Measurements from ENCODE around the gene ARID1B. TPM values are rescaled to one million over a fixed set of nuclear protein-coding genes. Genes with fewer than 3 reads are reported as not detected.

Gene ARID1B
- total and polyA plus RNA-seq, 2 of the 13 experiments (the other 11 are each of a cell fraction or from before 2014, with no cell fraction given) = 20.1 to 32.6 TPM

- ChIA-PET POLR2A (no interaction called here), CTCF (ENCODE audit: low intra/inter-chr PET ratio, low total read pairs) (no interaction called here)
- Histone ChIP-seq H3K4me1 (ENCODE audit: insufficient read depth, low read length) (peaks cover 16% of the 10 kb centered on the region), H3K9ac (ENCODE audit: insufficient read depth, low read depth, low read length) (no peak overlapping the region), H3K27me3 (ENCODE audit: control insufficient read depth in 1 of 2, insufficient read depth in 2 of 2, low read length in 2 of 2) (peaks cover 17 to 85% of the 10 kb centered on the region in 2 experiments; a peak in 4 of 5 replicates), H4K20me1 (ENCODE audit: insufficient read depth, low read length) (no peaks in the 10 kb centered on the region), H3K79me2 (ENCODE audit: insufficient read depth, low read length) (no peaks in the 10 kb centered on the region), H3K4me2 (ENCODE audit: low read depth, low read length) (no peak overlapping the region), H3K27ac (ENCODE audit: extremely low read length, insufficient read depth, low read length) (no peak overlapping the region), H3K36me3 (replicated peaks in 1 of 2; ENCODE audit: control insufficient read depth in 1 of 2, insufficient read depth in 2 of 2, low read length in 2 of 2) (no peaks in the 10 kb centered on the region), H3K4me3 (replicated peaks in 1 of 3; ENCODE audit: insufficient read depth in 1 of 3, low read depth in 2 of 3, low read length in 3 of 3) (no peak overlapping the region), H3K9me3 (ENCODE audit: low read length) (no peaks in the 10 kb centered on the region), H2AFZ (ENCODE audit: low read length) (no peak overlapping the region)
- TF ChIP-seq ZNF768 (CRISPR knock-in tag; IDR thresholded peaks at IDR 0.05) = no peak
- no peak for TF ChIP-seq ZSCAN12 (CRISPR knock-in tag; IDR thresholded peaks at IDR 0.05)
- no peak for TF ChIP-seq HNF4G (IDR thresholded peaks at IDR 0.05; ENCODE audit: borderline replicate concordance, low read depth, low read length)
- no peak for TF ChIP-seq HNF4G (CRISPR knock-in tag; IDR thresholded peaks at IDR 0.05; ENCODE audit: borderline replicate concordance, low read depth)
- no peak for TF ChIP-seq HNRNPUL1 (IDR thresholded peaks at IDR 0.05; ENCODE audit: low read depth, low read length)
- TF ChIP-seq HMG20B (CRISPR knock-in tag; conservative IDR thresholded peaks at IDR 0.05) = no peak
- no peak for TF ChIP-seq EED (CRISPR knock-in tag; IDR thresholded peaks at IDR 0.05)
- TF ChIP-seq ZNF720 (CRISPR knock-in tag; IDR thresholded peaks at IDR 0.05) = no peak
- TF ChIP-seq HNF1B (CRISPR knock-in tag; IDR thresholded peaks at IDR 0.05) = no peak
- TF ChIP-seq, protein P1, sequence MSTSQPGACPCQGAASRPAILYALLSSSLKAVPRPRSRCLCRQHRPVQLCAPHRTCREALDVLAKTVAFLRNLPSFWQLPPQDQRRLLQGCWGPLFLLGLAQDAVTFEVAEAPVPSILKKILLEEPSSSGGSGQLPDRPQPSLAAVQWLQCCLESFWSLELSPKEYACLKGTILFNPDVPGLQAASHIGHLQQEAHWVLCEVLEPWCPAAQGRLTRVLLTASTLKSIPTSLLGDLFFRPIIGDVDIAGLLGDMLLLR (CRISPR knock-in tag; IDR thresholded peaks at IDR 0.05) = no peak
- no peak for TF ChIP-seq KDM4B (CRISPR knock-in tag; IDR thresholded peaks at IDR 0.05)
- TF ChIP-seq ZNF672 (CRISPR knock-in tag; IDR thresholded peaks at IDR 0.05) = no peak
- TF ChIP-seq ZNF749 (CRISPR knock-in tag; IDR thresholded peaks at IDR 0.05; ENCODE audit: borderline replicate concordance) = no peak
- TF ChIP-seq JUND (CRISPR knock-in tag; IDR thresholded peaks at IDR 0.05) = no peak
- intact Hi-C loops (cut with micrococcal nuclease; ENCODE audit: unreplicated experiment) (loop anchor here (2.0 kb wide), 1 partner anchor 39 kb away; no protein-coding TSS in a partner anchor), in situ Hi-C loops (cut with HindIII; ENCODE audit: extremely low pct_ligation_motif_present, low pct_unique_long_range_greater_than_20kb) (no loop called here)
- no TSS peak for BruUV-seq (replicated peaks)
- 7% methylated on average over 3 of the region's 3 CpGs for WGBS (ENCODE audit: low lambda C conversion rate)
- DNase-seq (ENCODE audit: low spot score) (no peak), ATAC-seq (no peak), FAIRE-seq (no peak)
Observed at GRCh38 chr6:157233686-157234085, 456.5 kb downstream of the ARID1B start.
